Measurements from ENCODE around the gene YDJC. TPM values are rescaled to one million over a fixed set of nuclear protein-coding genes. Genes with fewer than 3 reads are reported as not detected.
"Not testable (repeated sequence)": the region's sequence is repeated elsewhere in the genome, so short reads cannot be mapped to it uniquely, and the experiment has no call there.

YDJC gene
- total RNA-seq, 1 donor from 2014 or later: 34.0 TPM

GRCh38 chr22:21646608-21647590 lies 17.1 kb upstream of the YDJC start:
- H3K9me3 Mint-ChIP-seq (ENCODE audit: unreplicated experiment): no peaks in the 10 kb centered on the region
- H3K27ac Mint-ChIP-seq (ENCODE audit: unreplicated experiment): peak overlapping the region; percentile 62
- Histone ChIP-seq H3K9me3 (ENCODE audit: insufficient read depth, low read depth, low read length) (no peaks in the 10 kb centered on the region), H3K4me2 (ENCODE audit: low read length) (no peak overlapping the region), H3K27ac (ENCODE audit: low read depth, low read length) (no peak overlapping the region), H4K20me1 (ENCODE audit: insufficient read depth, low read length) (peaks cover 35% of the 10 kb centered on the region), H2AFZ (ENCODE audit: low read depth, low read length) (no peak overlapping the region), H3K36me3 (ENCODE audit: insufficient read depth, low read length) (peaks cover 4% of the 10 kb centered on the region), H3K4me3 (ENCODE audit: insufficient read depth, low read depth, low read length) (no peak overlapping the region), H3K4me1 (ENCODE audit: insufficient read depth, low read length) (peaks cover 21% of the 10 kb centered on the region), H3K79me2 (ENCODE audit: insufficient read depth, low read length) (peaks cover 15% of the 10 kb centered on the region), H3K9ac (ENCODE audit: low read length) (no peak overlapping the region), H3K27me3 (ENCODE audit: insufficient read depth, low read length) (no peaks in the 10 kb centered on the region)
- FAIRE-seq (no peak), DNase-seq (ENCODE audit: low read depth) (peak; percentile 32)
- peaks cover 3% of the 10 kb centered on the region for H3K4me1 Mint-ChIP-seq (ENCODE audit: low read depth, unreplicated experiment)
- no peaks in the 10 kb centered on the region for H3K27me3 Mint-ChIP-seq (ENCODE audit: low read depth, unreplicated experiment)
- H3K36me3 Mint-ChIP-seq (ENCODE audit: low read depth, unreplicated experiment): peaks cover 10% of the 10 kb centered on the region
- no peak for TF ChIP-seq EZH2 (IDR thresholded peaks at IDR 0.05; ENCODE audit: insufficient read depth, low read length)
- peak; percentile 90 for TF ChIP-seq CTCF (IDR thresholded peaks at IDR 0.05; ENCODE audit: insufficient read depth, low read depth, low read length)
- H3K4me3 Mint-ChIP-seq (ENCODE audit: unreplicated experiment): peak overlapping the region; percentile 60

GRCh38 chr22:21645513-21645912 lies 15.7 kb upstream of the YDJC start:
- not testable (repeated sequence) for H3K9me3 Mint-ChIP-seq (ENCODE audit: unreplicated experiment); H3K4me3 Mint-ChIP-seq (ENCODE audit: unreplicated experiment); H3K4me1 Mint-ChIP-seq (ENCODE audit: low read depth, unreplicated experiment); H3K36me3 ChIP-seq (ENCODE audit: insufficient read depth, low read length); H3K27me3 ChIP-seq (ENCODE audit: insufficient read depth, low read length); H3K9ac ChIP-seq (ENCODE audit: low read length); H3K27me3 Mint-ChIP-seq (ENCODE audit: low read depth, unreplicated experiment); H3K4me3 ChIP-seq (ENCODE audit: insufficient read depth, low read depth, low read length); DNase-seq (ENCODE audit: low read depth); H3K27ac ChIP-seq (ENCODE audit: low read depth, low read length); H3K4me2 ChIP-seq (ENCODE audit: low read length); H3K27ac Mint-ChIP-seq (ENCODE audit: unreplicated experiment); H2AFZ ChIP-seq (ENCODE audit: low read depth, low read length); FAIRE-seq; H3K9me3 ChIP-seq (ENCODE audit: insufficient read depth, low read depth, low read length)
- Histone ChIP-seq H3K4me1 (ENCODE audit: insufficient read depth, low read length) (peaks cover 19% of the 10 kb centered on the region), H3K79me2 (ENCODE audit: insufficient read depth, low read length) (peaks cover 15% of the 10 kb centered on the region), H4K20me1 (ENCODE audit: insufficient read depth, low read length) (peaks cover 35% of the 10 kb centered on the region)
- peaks cover 10% of the 10 kb centered on the region for H3K36me3 Mint-ChIP-seq (ENCODE audit: low read depth, unreplicated experiment)

GRCh38 chr22:21643533-21644357 lies 13.9 kb upstream of the YDJC start:
- TF ChIP-seq EZH2 (IDR thresholded peaks at IDR 0.05; ENCODE audit: insufficient read depth, low read length) (no peak), CTCF (IDR thresholded peaks at IDR 0.05; ENCODE audit: insufficient read depth, low read depth, low read length) (no peak)
- FAIRE-seq (no peak), DNase-seq (ENCODE audit: low read depth) (no peak)
- peak overlapping the region; percentile 89 for H3K4me3 Mint-ChIP-seq (ENCODE audit: unreplicated experiment)
- Histone ChIP-seq H2AFZ (ENCODE audit: low read depth, low read length) (no peak overlapping the region), H3K79me2 (ENCODE audit: insufficient read depth, low read length) (peaks cover 15% of the 10 kb centered on the region), H3K9ac (ENCODE audit: low read length) (peak overlapping the region; percentile 88), H3K4me2 (ENCODE audit: low read length) (peak overlapping the region; percentile 97), H3K4me1 (ENCODE audit: insufficient read depth, low read length) (peaks cover 19% of the 10 kb centered on the region), H3K9me3 (ENCODE audit: insufficient read depth, low read depth, low read length) (no peaks in the 10 kb centered on the region), H3K27me3 (ENCODE audit: insufficient read depth, low read length) (no peaks in the 10 kb centered on the region), H3K36me3 (ENCODE audit: insufficient read depth, low read length) (peaks cover under 1% of the 10 kb centered on the region), H3K27ac (ENCODE audit: low read depth, low read length) (no peak overlapping the region), H4K20me1 (ENCODE audit: insufficient read depth, low read length) (peaks cover 31% of the 10 kb centered on the region), H3K4me3 (ENCODE audit: insufficient read depth, low read depth, low read length) (peak overlapping the region; percentile 77)
- H3K9me3 Mint-ChIP-seq (ENCODE audit: unreplicated experiment): no peaks in the 10 kb centered on the region
- H3K27me3 Mint-ChIP-seq (ENCODE audit: low read depth, unreplicated experiment): no peaks in the 10 kb centered on the region
- H3K27ac Mint-ChIP-seq (ENCODE audit: unreplicated experiment): no peak overlapping the region
- H3K4me1 Mint-ChIP-seq (ENCODE audit: low read depth, unreplicated experiment): peaks cover 3% of the 10 kb centered on the region
- peaks cover 10% of the 10 kb centered on the region for H3K36me3 Mint-ChIP-seq (ENCODE audit: low read depth, unreplicated experiment)
